Stimulated activated CD4-positive, alpha-beta T cell treated with anti-CD3 and anti-CD28 coated beads, Interleukin-4, amount 100 ng/mL, for 1 hour (primary cell): ENCODE measurements around the gene FRYL.

Experiments
- DNase-seq: peaks from one replicate; pipeline ENCODE4 v3.0.0-alpha.2; 2020

Gene FRYL

GRCh38 chr4:48602763-48603162 is 177.3 kb downstream of the FRYL start:
- DNase-seq, result no peak

GRCh38 chr4:48602222-48602621 is 177.9 kb downstream of the FRYL start:
- no peak for DNase-seq

- no peak for DNase-seq
These were observed 183.7 kb downstream of the FRYL start for GRCh38 chr4:48596336-48596735.

GRCh38 chr4:48594180-48594579 is 185.9 kb downstream of the FRYL start:
- no peak for DNase-seq

- DNase-seq, result no peak
These were observed 188.7 kb downstream of the FRYL start for GRCh38 chr4:48591372-48591771.

- no peak for DNase-seq
These were observed 189.2 kb downstream of the FRYL start for GRCh38 chr4:48590884-48591283.

- no peak for DNase-seq
These were observed 191.0 kb downstream of the FRYL start for GRCh38 chr4:48589098-48589445.

GRCh38 chr4:48588230-48589097 is 191.6 kb downstream of the FRYL start:
- no peak for DNase-seq

- no peak for DNase-seq
These were observed 194.7 kb downstream of the FRYL start for GRCh38 chr4:48585401-48585800.

- DNase-seq, result peak; percentile 8
These were observed 201.7 kb downstream of the FRYL start for GRCh38 chr4:48578132-48578968.

GRCh38 chr4:48575964-48576363 is 204.1 kb downstream of the FRYL start:
- DNase-seq, result no peak

- no peak for DNase-seq
These were observed 208.6 kb downstream of the FRYL start for GRCh38 chr4:48571471-48571870.

- no peak for DNase-seq
These were observed 209.3 kb downstream of the FRYL start for GRCh38 chr4:48570646-48571220.

- DNase-seq, result no peak
These were observed 214.1 kb downstream of the FRYL start for GRCh38 chr4:48566034-48566384.

- no peak for DNase-seq
These were observed 214.6 kb downstream of the FRYL start for GRCh38 chr4:48565362-48566033.

- DNase-seq, result no peak
These were observed 215.9 kb downstream of the FRYL start for GRCh38 chr4:48564151-48564550.

GRCh38 chr4:48558819-48559218 is 221.3 kb downstream of the FRYL start:
- DNase-seq, result no peak

- no peak for DNase-seq
These were observed 222.1 kb downstream of the FRYL start for GRCh38 chr4:48558026-48558425.

GRCh38 chr4:48557478-48557877 is 222.6 kb downstream of the FRYL start:
- DNase-seq, result no peak

GRCh38 chr4:48556268-48556667 is 223.8 kb downstream of the FRYL start:
- DNase-seq, result no peak

- DNase-seq, result no peak
These were observed 225.5 kb downstream of the FRYL start for GRCh38 chr4:48554606-48555005.

- DNase-seq, result no peak
These were observed 226.4 kb downstream of the FRYL start for GRCh38 chr4:48553720-48554119.

GRCh38 chr4:48546336-48546735 is 233.7 kb downstream of the FRYL start:
- peak; percentile 15 for DNase-seq
